Bronchial epithelial cell (primary cell): ENCODE data around the gene SREK1IP1. TPM values are rescaled to one million over a fixed set of nuclear protein-coding genes. Genes with fewer than 3 reads are reported as not detected.

ENCODE experiments used
- DNase-seq: peaks from one replicate; pipeline ENCODE4 v3.0.0-alpha.2; 2010; ENCODE audit warnings: low read depth
- FAIRE-seq: peaks from 2 replicates; lab custom pipeline; 2011; peaks lifted over from hg19 to GRCh38; lab: Jason Lieb, UNC
- H3K27me3 ChIP-seq: 2 replicates; pipeline ENCODE4 v1.5.1; 2011; ENCODE audit warnings: low read length; ENCODE audit not compliant: control insufficient read depth, insufficient read depth
- H3K36me3 ChIP-seq: 2 replicates; pipeline ENCODE4 v1.5.1; 2011; ENCODE audit warnings: low read length; ENCODE audit not compliant: control insufficient read depth, insufficient read depth
- H3K4me3 ChIP-seq: 2 replicates; pipeline ENCODE4 v1.5.1; 2011; ENCODE audit warnings: mild to moderate bottlenecking, low read depth, low read length, control low read depth
- CTCF ChIP-seq: IDR thresholded peaks from 2 replicates; pipeline ENCODE4 v1.5.1; 2011; ENCODE audit warnings: mild to moderate bottlenecking, moderate library complexity, low read length, control low read depth, inconsistent platforms; ENCODE audit not compliant: insufficient read depth, severe bottlenecking
- total RNA-seq: library from RNA; depleted of rRNA; stranded (reverse); fragments of >200 nt; gene quantifications from 2 replicates; pipeline ENCODE4 v1.2.1, GENCODE V29; 2014

SREK1IP1 gene
- total RNA-seq, 1 donor from 2014 or later: 21.9 TPM

DNA sequence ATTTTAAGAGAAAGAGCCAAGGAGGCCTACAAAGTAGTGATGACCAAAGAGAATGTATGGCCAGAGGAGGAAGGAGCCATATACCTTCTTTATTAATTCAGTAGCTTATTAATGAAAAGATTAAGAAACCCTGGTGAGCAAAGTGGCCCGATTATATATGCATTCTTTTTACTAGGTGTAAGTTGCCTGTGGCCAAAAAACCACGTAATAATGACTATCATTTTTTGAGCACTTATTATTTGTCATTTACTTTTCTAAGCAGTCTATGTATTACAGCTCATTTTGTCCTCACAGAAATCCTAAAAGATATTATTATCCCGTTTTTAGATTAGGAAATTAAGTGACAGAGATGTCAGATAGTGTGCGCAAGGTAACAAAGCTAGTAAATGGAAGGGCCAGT is 3.2 kb upstream of the SREK1IP1 start:
- no peak for TF ChIP-seq CTCF
- Histone ChIP-seq H3K4me3 (no peak overlapping the region), H3K27me3 (no peaks in the 10 kb centered on the region), H3K36me3 (peaks cover 2% of the 10 kb centered on the region)
- DNase-seq: peak; percentile 75
- FAIRE-seq: no peak

- no peak for DNase-seq
- FAIRE-seq: no peak
- H3K4me3 ChIP-seq: peak overlapping the region; percentile 59
- no peaks in the 10 kb centered on the region for H3K27me3 ChIP-seq
- no peaks in the 10 kb centered on the region for H3K36me3 ChIP-seq
- TF ChIP-seq CTCF: no peak
These were observed 1.4 kb upstream of the SREK1IP1 start for GRCh38 chr5:64769855-64770254.

- peak overlapping the region; percentile 59 for H3K4me3 ChIP-seq
- H3K27me3 ChIP-seq: no peaks in the 10 kb centered on the region
- FAIRE-seq: no peak
- DNase-seq: peak; percentile 37
- H3K36me3 ChIP-seq: peaks cover 5% of the 10 kb centered on the region
- TF ChIP-seq CTCF: no peak
These were observed 533 bp downstream of the SREK1IP1 start for GRCh38 chr5:64767959-64768357.

GRCh38 chr5:64766941-64767340 is 1.6 kb downstream of the SREK1IP1 start:
- TF ChIP-seq CTCF: no peak
- DNase-seq: no peak
- peak overlapping the region; percentile 59 for H3K4me3 ChIP-seq

GRCh38 chr5:64765804-64766504 is 2.5 kb downstream of the SREK1IP1 start:
- peak; percentile 100 for DNase-seq
- no peak overlapping the region for H3K4me3 ChIP-seq
- FAIRE-seq: no peak
- H3K36me3 ChIP-seq: peaks cover 5% of the 10 kb centered on the region
- no peaks in the 10 kb centered on the region for H3K27me3 ChIP-seq
- TF ChIP-seq CTCF: no peak

More at GRCh38 chr5:64766941-64767340, 1.6 kb downstream of the SREK1IP1 start:
- Histone ChIP-seq H3K36me3 (peaks cover 5% of the 10 kb centered on the region), H3K27me3 (no peaks in the 10 kb centered on the region)
- no peak for FAIRE-seq
